K562 (cell line): ENCODE data around the gene GAPDHS. TPM values are rescaled to one million over a fixed set of nuclear protein-coding genes. Genes with fewer than 3 reads are reported as not detected.

Experiments used
- ATAC-seq: fragments of 200-7000 bp; cut with Tn5 transposase; 3 replicates; pipeline ENCODE4 v1.9.1; 2020; ENCODE audit warnings: moderate library complexity
- BruUV-seq: library from RNA; stranded (reverse); fragments of 400-500 nt; replicated peaks from 2 replicates; lab custom pipeline; 2021; lab: Mats Ljungman, UMichigan
- CTCF ChIA-PET: fragments of 300-600 bp; formaldehyde crosslinking; extraction: SDS; loops from one replicate; lab custom pipeline; 2021; ENCODE audit warnings: low intra/inter-chr PET ratio; lab: Yijun Ruan, JAX
- POLR2A ChIA-PET: fragments of 300-600, 350-650 bp; sonication (Branson Sonifier 250); formaldehyde crosslinking; extraction: SDS; loops from one replicate; lab custom pipeline; 2021; ENCODE audit warnings: antibody characterized with exemption, inconsistent platforms; lab: Yijun Ruan, JAX
- DNase-seq, 4 experiments: peaks; one replicate each; pipeline versions ENCODE4 v3.0.0 to v3.0.0-alpha.2; 2011 to 2018; ENCODE audit warnings: low spot score in 3 of 4, mixed read lengths in 3 of 4; ENCODE audit errors: extremely low read depth in 1 of 4
- FAIRE-seq: peaks from 2 replicates; lab custom pipeline; 2011; peaks lifted over from hg19 to GRCh38; lab: Jason Lieb, UNC
- H2AFZ ChIP-seq: 2 replicates; pipeline ENCODE4 v1.6.0; 2011; ENCODE audit warnings: low read depth, low read length, control low read depth, inconsistent platforms
- H3K27ac ChIP-seq: fragments of 200-600 bp; 3 replicates; pipeline ENCODE4 v1.8.0; 2011; ENCODE audit warnings: low read depth, mild to moderate bottlenecking, control low read depth, inconsistent platforms, low read length, moderate library complexity, mixed read lengths; ENCODE audit errors: extremely low read depth
- H3K27me3 ChIP-seq, 2 experiments: fragments of 300-600 bp in 1 of 2; 2 replicates in 1 of 2; 3 replicates in 1 of 2; pipeline versions ENCODE4 v1.6.0 to v1.8.0; 2011; ENCODE audit warnings: inconsistent platforms in 2 of 2, low read length in 2 of 2, mild to moderate bottlenecking in 1 of 2, mixed read lengths in 1 of 2, moderate library complexity in 1 of 2; ENCODE audit not compliant: control insufficient read depth in 2 of 2, insufficient read depth in 2 of 2
- H3K36me3 ChIP-seq: fragments of 300-600 bp; 3 replicates; pipeline ENCODE4 v1.8.0; 2011; ENCODE audit warnings: mild to moderate bottlenecking, low read length, inconsistent platforms; ENCODE audit not compliant: control insufficient read depth, insufficient read depth
- H3K4me1 ChIP-seq, 2 experiments: fragments of 200-600 bp in 1 of 2; replicated peaks in 1 of 2; 2 replicates in 1 of 2; 3 replicates in 1 of 2; pipeline versions ENCODE4 v1.5.1 to v1.8.0; 2011; ENCODE audit warnings: inconsistent platforms in 2 of 2, low read length in 2 of 2, mild to moderate bottlenecking in 1 of 2, mixed read lengths in 1 of 2, moderate library complexity in 1 of 2; ENCODE audit not compliant: control insufficient read depth in 2 of 2, insufficient read depth in 2 of 2
- H3K4me2 ChIP-seq: 2 replicates; pipeline ENCODE4 v1.6.1; 2011; ENCODE audit warnings: low read length, control low read depth, inconsistent platforms, mixed read lengths; ENCODE audit not compliant: insufficient read depth
- H3K4me3 ChIP-seq: fragments of 200-600 bp; sonication (generic), shearing (Covaris generic); 2 replicates; pipeline ENCODE4 v1.5.1; 2016; ENCODE audit warnings: control low read depth, inconsistent platforms
- H3K79me2 ChIP-seq: fragments of 200-600 bp; 3 replicates; pipeline ENCODE4 v1.8.0; 2011; ENCODE audit warnings: low read length, inconsistent platforms; ENCODE audit not compliant: control insufficient read depth, insufficient read depth
- H3K9ac ChIP-seq, 2 experiments: 2 replicates each; pipeline versions ENCODE4 v1.6.0 to v1.6.1; 2011; ENCODE audit warnings: low read depth in 2 of 2, low read length in 2 of 2, control low read depth in 1 of 2, inconsistent platforms in 1 of 2, mild to moderate bottlenecking in 1 of 2, mixed read lengths in 1 of 2; ENCODE audit not compliant: insufficient read depth in 1 of 2
- H3K9me1 ChIP-seq: one replicate; pipeline ENCODE4 v1.6.0; 2011; ENCODE audit warnings: inconsistent platforms, mild to moderate bottlenecking, low read length, moderate library complexity; ENCODE audit not compliant: control insufficient read depth, insufficient read depth
- H3K9me3 ChIP-seq: replicated peaks from 2 replicates; pipeline ENCODE4 v1.5.1; 2011; ENCODE audit warnings: low read depth, low read length, inconsistent platforms; ENCODE audit not compliant: control insufficient read depth, insufficient read depth
- H4K20me1 ChIP-seq: replicated peaks from 2 replicates; pipeline ENCODE4 v1.6.1; 2011; ENCODE audit warnings: low read length, inconsistent platforms, mixed read lengths; ENCODE audit not compliant: control insufficient read depth, insufficient read depth
- RBM25 ChIP-seq: fragments of 200-400 bp; formaldehyde crosslinking; IDR thresholded peaks from 2 replicates; pipeline ENCODE4 v1.6.1; 2018; ENCODE audit warnings: low read length, low read depth, moderate library complexity; ENCODE audit not compliant: severe bottlenecking
- ZNF586 ChIP-seq: fragments of 450-650 bp; formaldehyde crosslinking; conservative IDR thresholded peaks from 2 replicates; pipeline ENCODE4 v1.4.0; 2020; ENCODE audit warnings: mild to moderate bottlenecking, moderate library complexity
- WGBS: fragments of 100-300 bp; shearing (Covaris generic); methylation state at CpG from one replicate; pipeline ENCODE4 v1.1.6; 2016; ENCODE audit warnings: low coverage, mixed read lengths; ENCODE audit not compliant: insufficient coverage; ENCODE audit errors: missing lambda C conversion rate; 5-methylcytosine and 5-hydroxymethylcytosine counted together
- in situ Hi-C: fragments of 300-500 bp; cut with MboI; formaldehyde crosslinking; loops from 4 replicates; pipeline ENCODE4 v1.15.0; 2018; ENCODE audit warnings: inconsistent platforms, mixed read lengths
- intact Hi-C: fragments of 100-400 bp; cut with micrococcal nuclease; formaldehyde crosslinking; loops from 2 replicates; pipeline ENCODE4 v1.14.2; 2022
- polyA plus RNA-seq, 8 experiments: library from polyadenylated mRNA; depleted of rRNA in 4 of 8; stranded (reverse) in 5 of 8; unstranded in 3 of 8; fragments of >200 nt; fragmentation: Nextera tagmentation in 2 of 8; fragmentation: Illumina TruSeq in 1 of 8; extraction: Ambion mirVana in 2 of 8; extraction: Trizol in 1 of 8; gene quantifications; 2 replicates each; pipeline versions ENCODE4 v1.2.1 to v1.2.3, GENCODE V29; 2011 to 2014; ENCODE audit warnings: inconsistent platforms in 1 of 8, missing spikeins in 1 of 8
- total RNA-seq, 7 experiments: library from RNA; depleted of rRNA in 6 of 7; stranded (reverse); fragments of >200 nt in 6 of 7; fragmentation: Illumina TruSeq in 2 of 7; extraction: Trizol in 2 of 7; gene quantifications; 2 replicates each; pipeline versions ENCODE4 v1.2.1 to v1.2.3, GENCODE V29; 2011 to 2021; ENCODE audit warnings: low replicate concordance in 1 of 7

Gene GAPDHS
- total and polyA plus RNA-seq, 9 of the 15 experiments (the other 6 are each of a cell fraction or from before 2014, with no cell fraction given) = 0.08 to 0.12 TPM; not detected in 7

DNA sequence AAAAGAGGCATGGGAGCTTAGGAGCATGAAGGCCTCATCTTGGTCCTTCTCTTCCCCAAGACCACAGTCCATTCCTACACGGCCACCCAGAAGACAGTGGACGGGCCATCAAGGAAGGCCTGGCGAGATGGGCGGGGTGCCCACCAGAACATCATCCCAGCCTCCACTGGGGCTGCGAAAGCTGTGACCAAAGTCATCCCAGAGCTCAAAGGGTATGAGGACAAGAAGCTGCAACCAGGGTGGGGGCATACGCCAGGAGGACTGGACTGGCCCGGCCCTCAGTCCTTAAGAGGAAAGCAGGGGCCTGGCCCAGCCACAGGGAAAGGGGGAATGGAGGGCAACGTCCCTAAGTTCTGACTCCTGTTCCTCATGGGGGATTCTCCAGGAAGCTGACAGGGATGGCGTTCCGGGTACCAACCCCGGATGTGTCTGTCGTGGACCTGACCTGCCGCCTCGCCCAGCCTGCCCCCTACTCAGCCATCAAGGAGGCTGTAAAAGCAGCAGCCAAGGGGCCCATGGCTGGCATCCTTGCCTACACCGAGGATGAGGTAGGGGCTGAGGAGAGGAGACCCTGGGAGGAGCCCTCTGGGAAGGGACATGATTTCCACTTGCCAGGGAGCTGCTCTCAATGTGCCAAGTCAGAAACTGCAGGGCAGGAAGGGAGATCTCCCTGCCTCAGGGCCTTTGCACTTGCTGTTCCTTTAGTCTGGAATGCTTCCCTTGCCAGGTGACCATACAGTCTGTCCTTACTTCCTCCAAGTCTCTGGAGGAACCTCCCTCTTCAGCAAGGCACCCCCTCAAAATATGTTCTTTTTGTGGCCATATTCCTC, 10.2 kb downstream of the GAPDHS start:
- DNase-seq (no peak), ATAC-seq (no peak), FAIRE-seq (no peak)
- H3K36me3 ChIP-seq = peaks cover 48% of the 10 kb centered on the region; the same call in 2 of the 3 replicates
- ChIA-PET CTCF (no interaction called here), POLR2A (interaction anchor here (0.6 to 0.7 kb wide), 2 partner anchors 95 to 378 kb away, joined by 3 read pairs; no protein-coding TSS in a partner anchor)
- H3K4me1 ChIP-seq = peaks cover 16 to 33% of the 10 kb centered on the region in 2 experiments; a peak in 4 of 5 replicates
- 93% methylated on average over 7 of the region's 15 CpGs for whole genome bisulfite sequencing
- peak overlapping the region in 1 of 2 experiments; percentile 78; a peak in 2 of 4 replicates for H3K9ac ChIP-seq
- no peaks in the 10 kb centered on the region for H4K20me1 ChIP-seq
- H3K27ac ChIP-seq = no peak overlapping the region
- no peaks in the 10 kb centered on the region for H3K27me3 ChIP-seq
- no TSS peak for BruUV-seq
- peaks cover 36% of the 10 kb centered on the region for H3K79me2 ChIP-seq
- peak overlapping the region; percentile 96 for H3K4me3 ChIP-seq
- H2AFZ ChIP-seq = no peak overlapping the region
- in situ Hi-C loops = no loop called here
- no peaks in the 10 kb centered on the region for H3K9me3 ChIP-seq
- TF ChIP-seq RBM25 = peak; percentile 81
- TF ChIP-seq ZNF586 (CRISPR knock-in tag) = no peak
- H3K9me1 ChIP-seq = peaks cover 7% of the 10 kb centered on the region
- intact Hi-C loops = no loop called here
- peak overlapping the region; percentile 100 for H3K4me2 ChIP-seq
